NB4 (cell line): ENCODE results near the gene PCSK5.

Source experiments
- CTCF ChIP-seq: IDR thresholded peaks from one replicate; pipeline ENCODE4 v1.5.1; 2012; ENCODE audit warnings: low read depth, low read length
- MAX ChIP-seq: IDR thresholded peaks from 2 replicates; pipeline ENCODE4 v1.6.1; 2011; ENCODE audit warnings: low read depth, low read length
- MYC ChIP-seq: IDR thresholded peaks from 2 replicates; pipeline ENCODE4 v1.6.1; 2011; ENCODE audit warnings: low read depth, low read length
- POLR2A ChIP-seq: IDR thresholded peaks from 2 replicates; pipeline ENCODE4 v1.6.1; 2011; ENCODE audit warnings: mild to moderate bottlenecking; ENCODE audit not compliant: insufficient read length; ENCODE audit errors: extremely low read depth

- TF ChIP-seq CTCF = no peak
- TF ChIP-seq MAX = no peak
- no peak for TF ChIP-seq POLR2A
- TF ChIP-seq MYC = no peak
Observed at GRCh38 chr9:76218117-76218885, 327.8 kb downstream of the PCSK5 start.
